Measurements from ENCODE around the gene CYB5RL.

The CYB5RL gene

GRCh38 chr1:54157401-54157800 lies 42.4 kb downstream of the CYB5RL start:
- no peak for DNase-seq

- DNase-seq: no peak
Observed at GRCh38 chr1:54156986-54157385, 42.8 kb downstream of the CYB5RL start.

DNA sequence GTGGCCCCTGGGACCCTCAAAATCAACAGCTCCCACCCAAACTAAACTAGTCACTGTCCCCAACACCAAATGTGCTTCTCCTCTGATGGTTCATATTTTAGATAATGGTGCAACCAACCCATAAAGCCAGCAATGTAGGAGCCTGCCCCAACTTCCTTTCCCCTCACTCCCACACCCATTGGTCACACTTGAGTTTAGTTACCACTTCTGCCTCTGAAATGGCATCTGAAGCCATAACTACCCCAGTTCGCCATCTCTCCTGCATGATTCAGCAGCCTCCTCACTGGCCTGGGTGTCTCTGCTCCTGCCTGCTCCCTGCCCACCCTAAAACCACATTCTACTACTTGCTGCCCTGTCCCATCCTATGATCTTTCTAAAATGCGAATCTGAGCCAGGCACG lies 43.6 kb downstream of the CYB5RL start:
- no peak for DNase-seq

GRCh38 chr1:54153535-54154439 lies 46.0 kb downstream of the CYB5RL start:
- no peak for DNase-seq

DNA sequence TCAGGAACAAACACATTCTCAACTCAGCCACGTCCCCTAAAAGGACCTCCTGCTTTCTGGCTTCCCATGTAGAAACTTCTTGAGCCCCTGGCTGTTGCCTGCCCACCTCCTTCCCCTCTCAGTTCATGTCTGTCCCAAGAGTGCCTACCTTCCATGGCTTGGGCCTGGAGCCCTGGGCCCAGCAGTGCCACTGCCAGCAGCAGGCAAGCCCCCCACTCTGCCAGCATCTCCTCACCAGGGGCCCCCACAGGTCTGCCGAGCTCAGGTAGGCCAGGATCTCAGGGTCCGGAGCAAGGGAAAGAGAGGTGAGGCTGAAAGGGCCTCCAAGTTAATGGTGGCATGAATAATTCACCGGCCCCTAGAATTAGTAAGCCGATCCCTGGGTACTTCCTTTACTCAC lies 47.1 kb downstream of the CYB5RL start, which contains the start of gene CDCP2:
CDCP2 (minus strand) TSS at position 305 of the 400 bp plus-strand sequence; CDS start at position 227, 78 bp downstream.
- DNase-seq: no peak

DNA sequence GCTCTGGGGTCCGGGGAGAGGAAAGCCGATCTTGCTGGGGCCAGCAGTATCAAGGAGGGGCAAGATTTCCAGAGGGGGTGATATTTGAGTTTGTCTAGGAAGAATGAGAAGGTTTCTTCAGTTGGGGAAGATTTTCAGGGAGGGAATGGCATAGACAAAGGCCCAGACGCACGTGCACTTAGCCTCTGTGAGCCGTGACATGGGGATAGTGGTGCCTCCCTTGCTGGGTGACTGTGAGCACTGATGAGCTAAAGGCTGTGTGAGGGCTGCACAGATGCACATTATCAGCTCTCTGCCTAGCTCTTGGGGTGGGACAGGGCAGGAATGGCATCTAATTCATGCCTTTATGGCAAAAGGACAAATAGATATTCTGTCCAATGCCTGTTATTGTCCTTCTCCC lies 48.8 kb downstream of the CYB5RL start:
- DNase-seq: no peak
